Loucy (cell line): ENCODE data around the gene DUSP19.

ENCODE experiments used
- EZH2phosphoT487 ChIP-seq: fragments of 200-600 bp; IDR thresholded peaks from 2 replicates; pipeline ENCODE4 v1.6.1; 2018; ENCODE audit warnings: antibody characterized with exemption, mild to moderate bottlenecking, moderate library complexity, borderline replicate concordance
- TF ChIP-seq, protein P1 (sequence below): fragments of 200-600 bp; sonication (generic); conservative IDR thresholded peaks from 2 replicates; pipeline ENCODE4 v1.5.1; 2014; ENCODE audit warnings: mild to moderate bottlenecking, antibody characterized with exemption, low read length

DNA sequence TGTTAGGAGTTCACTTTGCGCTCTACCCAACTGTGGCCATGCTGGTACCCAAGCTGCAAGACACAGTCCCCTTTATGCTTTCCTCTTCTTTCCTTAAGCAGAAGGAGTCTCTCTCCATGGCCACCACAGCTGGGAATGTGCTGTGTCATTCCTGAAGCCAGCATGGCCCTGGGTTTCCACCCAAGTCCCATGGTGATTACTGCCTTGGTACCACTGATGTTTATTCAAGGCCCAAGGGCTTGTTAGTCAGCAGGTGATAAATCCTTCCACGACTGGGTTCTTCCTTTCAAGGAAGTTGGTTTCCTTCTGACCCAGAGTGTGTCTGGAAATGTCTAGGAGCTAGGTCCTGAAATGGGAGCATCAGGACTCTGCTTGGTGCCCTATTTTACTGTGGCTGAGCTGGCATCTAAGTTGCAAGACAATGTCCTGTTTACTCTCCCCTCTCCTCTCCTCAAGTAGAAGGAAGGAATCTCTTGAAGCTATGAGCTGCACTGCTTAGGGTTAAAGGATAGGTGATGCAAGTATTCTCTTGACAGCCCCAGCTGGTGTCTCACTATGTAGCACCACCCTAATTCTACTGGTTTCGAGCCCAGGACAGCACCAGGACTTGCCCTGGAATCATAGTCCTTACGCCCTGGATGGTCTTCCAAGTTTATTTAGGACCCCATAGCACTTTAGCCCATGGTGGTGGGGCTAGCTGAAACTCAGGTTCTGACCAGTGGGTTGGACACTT is 27.0 kb downstream of the DUSP19 start:
- TF ChIP-seq, protein P1, sequence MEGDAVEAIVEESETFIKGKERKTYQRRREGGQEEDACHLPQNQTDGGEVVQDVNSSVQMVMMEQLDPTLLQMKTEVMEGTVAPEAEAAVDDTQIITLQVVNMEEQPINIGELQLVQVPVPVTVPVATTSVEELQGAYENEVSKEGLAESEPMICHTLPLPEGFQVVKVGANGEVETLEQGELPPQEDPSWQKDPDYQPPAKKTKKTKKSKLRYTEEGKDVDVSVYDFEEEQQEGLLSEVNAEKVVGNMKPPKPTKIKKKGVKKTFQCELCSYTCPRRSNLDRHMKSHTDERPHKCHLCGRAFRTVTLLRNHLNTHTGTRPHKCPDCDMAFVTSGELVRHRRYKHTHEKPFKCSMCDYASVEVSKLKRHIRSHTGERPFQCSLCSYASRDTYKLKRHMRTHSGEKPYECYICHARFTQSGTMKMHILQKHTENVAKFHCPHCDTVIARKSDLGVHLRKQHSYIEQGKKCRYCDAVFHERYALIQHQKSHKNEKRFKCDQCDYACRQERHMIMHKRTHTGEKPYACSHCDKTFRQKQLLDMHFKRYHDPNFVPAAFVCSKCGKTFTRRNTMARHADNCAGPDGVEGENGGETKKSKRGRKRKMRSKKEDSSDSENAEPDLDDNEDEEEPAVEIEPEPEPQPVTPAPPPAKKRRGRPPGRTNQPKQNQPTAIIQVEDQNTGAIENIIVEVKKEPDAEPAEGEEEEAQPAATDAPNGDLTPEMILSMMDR = no peak
- TF ChIP-seq EZH2phosphoT487 = no peak
